ENCODE results near the gene C2CD5.

DNA sequence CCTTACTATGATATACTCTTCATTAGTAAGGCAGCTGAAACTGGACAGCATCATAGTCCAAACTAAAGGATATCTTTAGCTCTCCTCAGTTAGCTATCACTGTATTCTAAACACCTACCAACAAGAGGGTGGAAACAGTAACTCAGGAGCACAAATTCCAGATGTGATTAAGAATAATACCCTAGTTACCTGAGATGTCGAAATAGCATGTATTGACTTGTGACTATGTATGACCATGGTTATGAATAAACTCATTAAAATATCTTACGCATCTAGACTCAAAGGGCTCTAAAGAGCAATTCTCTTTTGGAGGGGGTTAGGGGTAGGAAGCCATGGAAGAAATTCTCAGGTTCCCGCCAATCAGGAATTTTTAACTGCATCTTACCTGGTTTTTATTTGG lies 90.8 kb downstream of the C2CD5 start:
- TF ChIP-seq, protein P1, sequence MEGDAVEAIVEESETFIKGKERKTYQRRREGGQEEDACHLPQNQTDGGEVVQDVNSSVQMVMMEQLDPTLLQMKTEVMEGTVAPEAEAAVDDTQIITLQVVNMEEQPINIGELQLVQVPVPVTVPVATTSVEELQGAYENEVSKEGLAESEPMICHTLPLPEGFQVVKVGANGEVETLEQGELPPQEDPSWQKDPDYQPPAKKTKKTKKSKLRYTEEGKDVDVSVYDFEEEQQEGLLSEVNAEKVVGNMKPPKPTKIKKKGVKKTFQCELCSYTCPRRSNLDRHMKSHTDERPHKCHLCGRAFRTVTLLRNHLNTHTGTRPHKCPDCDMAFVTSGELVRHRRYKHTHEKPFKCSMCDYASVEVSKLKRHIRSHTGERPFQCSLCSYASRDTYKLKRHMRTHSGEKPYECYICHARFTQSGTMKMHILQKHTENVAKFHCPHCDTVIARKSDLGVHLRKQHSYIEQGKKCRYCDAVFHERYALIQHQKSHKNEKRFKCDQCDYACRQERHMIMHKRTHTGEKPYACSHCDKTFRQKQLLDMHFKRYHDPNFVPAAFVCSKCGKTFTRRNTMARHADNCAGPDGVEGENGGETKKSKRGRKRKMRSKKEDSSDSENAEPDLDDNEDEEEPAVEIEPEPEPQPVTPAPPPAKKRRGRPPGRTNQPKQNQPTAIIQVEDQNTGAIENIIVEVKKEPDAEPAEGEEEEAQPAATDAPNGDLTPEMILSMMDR (IDR thresholded peaks at IDR 0.05; ENCODE audit: insufficient read depth, low read length, poor library complexity, severe bottlenecking): no peak
- no peak for TF ChIP-seq EZH2phosphoT487 (conservative IDR thresholded peaks at IDR 0.05; ENCODE audit: low read length)

Measured in SU-DHL-6 (cell line).